Left kidney (tissue), 2 donors: ENCODE data around the gene IRS2. TPM values are rescaled to one million over a fixed set of nuclear protein-coding genes. Genes with fewer than 3 reads are reported as not detected.

Source experiments
- DNase-seq: peaks from one replicate; pipeline ENCODE4 v3.0.0-alpha.2; 2013
- polyA plus RNA-seq: library from polyadenylated mRNA; unstranded; fragments of 120-200 nt; gene quantifications from one replicate; pipeline ENCODE4 v1.2.1, GENCODE V29; 2013; ENCODE audit not compliant: insufficient read length

IRS2 gene
- polyA plus RNA-seq, 1 donor = 10.4 TPM

DNA sequence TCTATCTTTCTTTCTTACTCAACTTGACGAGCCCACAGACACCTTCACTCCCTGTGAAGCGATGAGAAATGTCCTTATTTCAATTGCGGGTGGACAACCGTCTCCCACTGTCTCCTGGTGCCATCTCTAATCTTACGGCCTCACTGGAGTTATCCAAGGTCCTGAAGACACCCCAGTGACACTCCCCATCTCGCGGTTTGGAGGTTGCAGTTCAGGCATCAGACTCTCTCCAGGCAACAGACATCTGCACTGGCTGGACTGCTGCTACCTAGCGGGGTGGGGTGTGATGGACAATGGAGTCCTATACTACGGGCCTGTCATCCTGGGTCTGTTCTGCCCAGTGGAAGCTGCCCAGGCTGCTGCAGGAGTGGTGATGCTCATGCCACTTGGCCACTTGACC, 18.3 kb upstream of the IRS2 start:
- DNase-seq = no peak

DNA sequence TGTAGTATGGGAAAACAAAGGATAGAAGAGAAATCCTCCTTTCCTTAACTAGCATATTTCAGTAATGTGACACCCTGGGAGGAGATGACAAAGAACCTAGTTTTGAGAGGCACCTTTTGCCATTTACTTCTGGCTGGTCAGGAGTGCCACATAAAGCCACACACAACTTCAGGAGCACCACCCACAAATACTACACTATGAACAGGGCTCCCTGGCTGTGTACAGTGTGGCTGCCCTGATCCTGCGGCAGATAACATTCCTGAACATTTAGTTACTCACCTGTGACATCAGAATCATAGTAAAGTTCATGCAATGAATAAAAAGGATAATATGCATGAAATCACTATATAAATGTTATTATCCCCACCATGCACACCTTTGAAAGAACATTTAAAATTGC, 17.4 kb upstream of the IRS2 start:
- no peak for DNase-seq

GRCh38 chr13:109802936-109803335, 16.6 kb upstream of the IRS2 start:
- DNase-seq = no peak

- DNase-seq = no peak
Measured at GRCh38 chr13:109795011-109795410, 8.6 kb upstream of the IRS2 start.

GRCh38 chr13:109794095-109794494, 7.7 kb upstream of the IRS2 start:
- DNase-seq = no peak

DNA sequence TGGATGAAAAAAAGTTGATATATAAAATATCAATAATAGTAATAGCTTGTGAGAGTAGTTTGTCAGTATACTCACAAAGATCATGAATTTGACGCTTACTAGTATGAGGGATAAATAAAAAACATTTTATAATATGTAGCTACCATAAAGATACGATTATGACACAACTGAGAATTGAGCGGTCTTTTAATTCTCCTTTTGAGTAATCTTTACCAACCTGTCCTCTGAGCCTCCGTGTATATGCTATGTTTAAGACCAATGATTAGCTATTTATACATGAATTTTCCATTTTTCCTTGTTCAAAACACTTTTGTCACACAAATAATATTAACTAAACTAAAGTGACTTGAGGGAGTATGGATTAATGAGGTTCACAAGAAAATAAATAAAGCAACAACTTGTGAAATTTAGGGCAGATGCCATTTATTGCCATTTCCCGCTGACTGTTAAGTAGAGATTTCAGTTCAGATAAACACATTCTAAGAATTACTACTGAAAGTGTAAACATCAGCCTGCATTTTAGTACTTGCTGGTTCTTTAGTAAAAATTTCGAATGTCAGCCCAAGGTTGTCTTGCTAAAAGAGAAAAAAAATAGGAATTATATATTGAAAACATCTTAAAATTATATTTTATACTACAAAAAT, 6.2 kb upstream of the IRS2 start:
- DNase-seq = no peak

- peak; percentile 58 for DNase-seq
Measured at GRCh38 chr13:109790942-109791605, 4.7 kb upstream of the IRS2 start.

- DNase-seq = no peak
Measured at GRCh38 chr13:109790086-109790485, 3.7 kb upstream of the IRS2 start.

DNA sequence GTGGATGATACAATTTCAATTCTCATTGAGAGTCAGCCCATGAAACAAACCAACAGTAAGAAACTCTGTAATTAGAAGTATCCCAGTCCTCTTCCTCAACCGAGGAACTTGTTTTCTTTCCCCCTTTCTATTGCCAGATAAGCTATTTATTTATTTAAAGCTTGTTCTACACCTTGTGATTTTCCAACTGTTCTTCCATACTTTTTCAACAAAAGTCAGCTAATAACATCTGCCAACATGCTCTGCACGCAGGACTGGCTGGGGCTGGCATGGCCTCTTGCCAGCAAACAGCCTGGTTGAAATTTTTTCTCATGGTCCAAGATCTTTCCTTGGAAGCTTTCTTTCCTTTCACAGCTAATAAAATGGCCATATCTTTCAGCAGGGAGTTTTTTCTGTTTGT, 2.9 kb upstream of the IRS2 start:
- no peak for DNase-seq

DNA sequence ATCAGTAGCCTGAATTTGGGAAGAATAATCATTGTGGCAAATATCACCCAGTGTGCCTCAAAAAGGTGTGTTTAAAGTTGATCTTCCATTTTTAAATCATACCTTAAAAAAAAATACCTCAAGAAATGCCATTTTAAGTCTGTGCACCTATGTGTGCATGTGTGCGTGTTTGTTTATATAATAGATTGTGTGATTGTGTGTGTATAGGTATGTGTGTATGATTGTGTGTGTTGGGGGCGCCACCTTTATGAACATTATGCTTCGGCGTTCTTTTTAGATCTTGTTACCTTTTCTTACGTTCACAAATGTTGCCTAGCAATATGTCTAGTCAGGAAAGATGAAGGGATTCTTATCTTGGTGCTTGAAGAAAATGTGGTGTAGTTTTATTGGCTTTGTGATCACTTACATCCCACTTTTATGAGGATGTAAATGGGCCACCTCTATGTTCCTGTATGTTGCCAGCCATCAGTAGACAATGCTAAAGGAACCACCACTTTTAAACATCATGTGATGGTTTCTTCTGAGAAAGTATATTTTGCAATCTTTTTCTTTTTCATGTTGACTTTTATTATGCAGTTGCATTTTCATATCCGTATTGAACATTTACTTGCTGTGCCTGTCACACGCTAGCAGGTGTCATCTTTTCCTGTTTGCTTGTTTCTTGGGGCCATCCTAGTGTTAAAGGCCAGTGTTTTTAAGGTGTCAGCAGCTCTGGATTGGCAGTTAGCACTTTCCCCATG, 2.2 kb upstream of the IRS2 start:
- no peak for DNase-seq

DNA sequence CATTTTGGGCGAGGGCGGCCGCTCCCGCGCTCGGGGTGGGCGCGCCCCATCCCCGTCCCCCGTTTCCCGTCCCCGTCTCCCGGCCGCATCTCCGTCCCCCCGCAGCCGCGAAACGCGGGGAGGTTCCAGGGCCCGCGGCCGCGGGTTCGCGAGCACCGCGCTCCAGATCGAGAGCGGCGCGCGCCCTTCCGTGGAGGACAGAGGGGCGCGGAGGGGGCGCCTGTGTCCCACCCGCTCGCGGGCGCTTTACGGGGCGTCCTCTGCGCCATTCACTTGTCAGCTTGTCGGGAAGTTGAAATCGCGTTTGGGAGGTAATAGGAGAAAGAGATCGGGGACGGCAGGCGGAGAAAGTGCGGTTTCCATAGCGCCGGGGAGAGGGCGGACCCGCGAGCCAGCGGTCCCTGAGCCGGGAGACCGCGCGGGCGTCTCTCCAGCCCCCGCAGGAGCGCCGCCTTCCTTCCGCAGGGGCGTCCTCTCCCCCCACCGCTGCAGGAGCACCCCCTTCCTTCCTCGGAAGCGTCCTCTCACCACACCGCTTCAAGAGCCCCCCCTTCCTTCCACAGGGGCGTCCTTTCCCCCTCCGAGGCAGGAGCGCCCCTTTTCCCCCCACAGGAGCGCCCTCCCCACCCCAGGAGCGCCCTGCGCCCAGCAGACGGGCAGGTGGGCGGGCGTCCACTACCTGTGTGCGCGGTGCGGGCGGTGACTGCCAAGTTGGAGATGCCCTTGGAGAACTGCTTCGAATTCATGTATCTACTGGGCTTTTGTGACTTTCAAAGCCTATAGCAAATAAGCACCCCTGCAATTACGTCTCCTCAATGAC, 962 bp upstream of the IRS2 start:
- peak; percentile 47 for DNase-seq

DNA sequence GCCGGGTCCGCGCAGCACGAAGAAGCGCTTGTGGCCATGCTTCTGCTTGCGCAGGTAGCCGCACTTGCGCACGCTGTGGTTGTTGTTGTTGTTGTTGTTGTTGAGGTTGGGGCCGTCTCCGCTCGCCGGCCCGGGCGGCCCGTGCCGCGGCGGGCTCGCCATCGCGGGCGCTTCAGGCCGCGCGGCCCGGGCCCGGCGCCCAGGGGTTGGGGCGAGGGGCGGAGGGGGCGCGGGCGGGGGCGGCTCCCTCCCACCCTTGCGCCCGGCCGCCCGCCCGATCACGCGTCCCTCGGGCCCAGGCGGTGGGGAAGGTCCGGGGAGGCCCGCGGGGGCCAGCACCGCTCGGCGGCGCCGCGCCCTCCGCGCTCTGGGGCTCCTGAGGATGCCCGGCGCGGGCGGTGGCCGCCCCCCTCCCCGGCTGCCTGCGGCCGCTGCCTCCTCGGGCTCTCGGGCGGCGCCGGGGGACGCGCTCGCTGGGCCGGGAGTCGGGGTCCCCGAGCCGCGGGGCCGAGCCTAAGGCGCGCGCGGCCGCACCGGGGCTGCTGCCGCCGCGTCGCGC, 412 bp downstream of the IRS2 start:
- DNase-seq = no peak

DNA sequence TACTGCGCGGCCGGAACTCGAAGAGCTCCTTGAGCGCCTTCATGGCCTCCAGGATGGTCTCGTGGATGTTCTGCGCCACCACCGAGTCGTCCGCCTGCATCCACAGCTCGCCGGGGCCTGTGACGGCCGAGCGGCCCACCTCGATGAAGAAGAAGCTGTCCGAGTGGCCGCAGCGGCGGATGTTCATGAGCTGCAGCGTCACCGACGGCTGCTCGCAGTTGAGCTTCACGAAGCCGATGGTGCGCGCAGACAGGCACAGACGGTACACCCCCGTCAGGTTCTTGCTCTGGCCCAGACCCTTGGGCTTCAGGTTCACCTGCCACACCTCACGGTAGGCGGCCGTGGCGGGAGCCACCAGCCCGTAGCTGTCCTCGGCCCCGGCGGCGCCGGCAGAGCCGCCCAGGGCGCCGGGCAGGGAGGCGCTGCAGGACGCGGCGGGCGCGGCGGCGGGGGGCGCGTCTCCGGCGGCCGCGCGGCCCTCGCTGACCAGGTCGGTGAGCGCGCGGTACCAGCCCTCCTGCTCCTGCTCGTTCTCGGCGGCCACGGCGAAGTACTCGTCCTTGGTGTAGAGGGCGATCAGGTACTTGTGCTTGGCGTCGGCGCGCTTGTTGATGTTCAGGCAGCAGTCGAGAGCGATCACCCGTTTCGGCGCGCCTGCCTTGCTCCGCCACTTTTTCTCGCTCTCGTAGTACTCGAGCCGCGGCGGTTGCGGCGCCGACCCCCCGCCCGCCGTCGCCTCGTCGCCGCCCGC, 1.1 kb downstream of the IRS2 start:
- DNase-seq = no peak

- peak; percentile 75 for DNase-seq
Measured at GRCh38 chr13:109784590-109785140, 1.7 kb downstream of the IRS2 start.

GRCh38 chr13:109783815-109784589, 2.4 kb downstream of the IRS2 start:
- no peak for DNase-seq

- no peak for DNase-seq
Measured at GRCh38 chr13:109783447-109783814, 3.0 kb downstream of the IRS2 start.

DNA sequence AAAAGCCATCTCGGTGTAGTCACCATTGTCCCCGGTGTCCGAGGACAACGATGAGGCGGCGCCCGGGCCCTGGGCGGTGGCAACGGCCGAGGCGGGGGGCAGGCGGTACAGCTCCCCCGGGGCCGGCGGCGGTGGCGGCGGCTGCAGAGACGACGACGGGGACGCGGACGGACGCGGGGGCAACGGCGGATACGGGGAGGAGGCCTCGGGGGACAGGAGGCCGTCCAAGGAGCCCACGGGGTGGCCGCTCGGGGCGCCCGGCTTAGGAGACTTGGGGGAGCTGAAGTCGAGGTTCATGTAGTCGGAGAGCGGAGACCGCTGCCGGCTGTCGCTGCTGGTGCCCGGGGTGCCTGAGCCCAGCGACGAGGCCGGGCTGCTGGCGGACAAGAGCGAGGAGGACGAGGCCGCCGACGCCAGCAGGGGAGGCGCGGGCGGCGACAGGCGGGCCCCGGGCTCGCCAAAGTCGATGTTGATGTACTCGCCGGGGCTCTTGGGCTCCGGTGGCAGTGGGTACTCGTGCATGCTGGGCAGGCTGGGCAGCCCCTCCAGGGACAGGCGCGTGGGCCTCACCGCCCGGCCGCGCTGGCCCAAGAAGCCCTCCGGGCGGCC, 3.5 kb downstream of the IRS2 start:
- no peak for DNase-seq

- DNase-seq = no peak
Measured at GRCh38 chr13:109782066-109782822, 4.1 kb downstream of the IRS2 start.

DNA sequence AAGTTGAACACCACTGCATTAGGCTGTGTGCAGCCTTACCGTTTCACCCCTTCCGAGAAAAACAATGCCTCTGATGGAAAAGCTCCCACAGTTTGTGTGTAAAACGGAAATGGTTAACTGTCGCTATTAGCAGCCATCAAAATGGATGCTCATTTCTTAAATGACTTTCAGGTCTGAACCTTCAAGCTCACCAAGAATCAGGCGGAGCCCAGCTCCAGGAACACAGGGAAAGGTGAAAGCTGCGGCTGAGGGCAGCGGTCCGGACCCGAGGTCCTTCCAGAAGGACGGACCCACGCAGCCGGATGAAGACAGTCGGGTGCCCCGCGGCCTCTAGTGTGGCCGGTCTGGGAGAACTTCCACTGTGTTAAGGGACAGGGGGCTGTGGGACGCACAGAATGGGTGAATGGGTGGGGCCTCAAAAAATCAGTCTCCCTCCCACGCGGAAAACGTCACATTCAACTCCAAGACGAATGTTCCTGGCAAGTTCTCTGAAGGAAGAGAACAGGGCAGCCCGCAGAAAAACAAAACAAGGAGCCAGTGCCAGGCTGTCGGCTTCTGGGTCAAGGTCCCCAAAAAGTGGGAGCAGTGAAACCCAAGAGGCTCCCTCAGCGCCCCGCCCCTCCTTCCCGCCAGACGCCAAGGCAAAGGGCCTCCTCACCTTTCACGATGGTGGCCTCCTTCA, 4.9 kb downstream of the IRS2 start:
- DNase-seq = no peak
